Endodermal cell (in vitro differentiated cells): ENCODE measurements around the gene SFN. TPM values are rescaled to one million over a fixed set of nuclear protein-coding genes. Genes with fewer than 3 reads are reported as not detected.

Experiments
- DNase-seq: peaks from one replicate; pipeline ENCODE4 v3.0.0-alpha.2; 2017
- H3K27ac ChIP-seq: 2 replicates; pipeline ENCODE4 v1.5.1; 2013; ENCODE audit warnings: mild to moderate bottlenecking, low read depth, low read length, moderate library complexity
- H3K27me3 ChIP-seq: 2 replicates; pipeline ENCODE4 v1.6.1; 2013; ENCODE audit warnings: mild to moderate bottlenecking, low read length, moderate library complexity; ENCODE audit not compliant: insufficient read depth, control insufficient read depth, poor library complexity, severe bottlenecking
- H3K36me3 ChIP-seq: 2 replicates; pipeline ENCODE4 v1.7.0; 2013; ENCODE audit warnings: mild to moderate bottlenecking, low read length, moderate library complexity; ENCODE audit not compliant: control insufficient read depth, insufficient read depth
- H3K4me1 ChIP-seq: one replicate; pipeline ENCODE4 v1.7.0; 2013; ENCODE audit warnings: low read length; ENCODE audit not compliant: control insufficient read depth, insufficient read depth
- H3K4me3 ChIP-seq: 2 replicates; pipeline ENCODE4 v1.5.1; 2013; ENCODE audit warnings: mild to moderate bottlenecking, low read length, moderate library complexity
- H3K9ac ChIP-seq: 2 replicates; pipeline ENCODE4 v1.6.1; 2013; ENCODE audit warnings: mild to moderate bottlenecking, low read length, moderate library complexity; ENCODE audit not compliant: poor library complexity, severe bottlenecking; ENCODE audit errors: extremely low read depth
- H3K9me3 ChIP-seq: 2 replicates; pipeline ENCODE4 v1.6.1; 2013; ENCODE audit warnings: mild to moderate bottlenecking, low read length, moderate library complexity; ENCODE audit not compliant: control insufficient read depth
- H3K27ac Mint-ChIP-seq: 2 replicates; pipeline ENCODE4 v1.8.0; 2020; ENCODE audit warnings: mixed read lengths
- H3K27me3 Mint-ChIP-seq: 2 replicates; pipeline ENCODE4 v1.8.0; 2021; ENCODE audit warnings: mild to moderate bottlenecking, mixed read lengths; ENCODE audit not compliant: insufficient read depth
- H3K36me3 Mint-ChIP-seq: 2 replicates; pipeline ENCODE4 v1.8.0; 2020; ENCODE audit warnings: low read depth, mixed read lengths
- H3K4me1 Mint-ChIP-seq: 2 replicates; pipeline ENCODE4 v1.8.0; 2020; ENCODE audit warnings: mixed read lengths
- H3K4me3 Mint-ChIP-seq: 2 replicates; pipeline ENCODE4 v1.8.0; 2020; ENCODE audit warnings: mild to moderate bottlenecking, moderate library complexity, mixed read lengths
- H3K9me3 Mint-ChIP-seq: 2 replicates; pipeline ENCODE4 v1.8.0; 2020; ENCODE audit warnings: mild to moderate bottlenecking, mixed read lengths
- WGBS, 2 experiments: methylation state at CpG; one replicate each; pipeline versions ENCODE4 v1.1.5 to v1.1.7; 2013; ENCODE audit warnings: missing lambda C conversion rate in 2 of 2, mixed read lengths in 1 of 2; ENCODE audit not compliant: insufficient coverage in 1 of 2, insufficient read length in 1 of 2; 5-methylcytosine and 5-hydroxymethylcytosine counted together
- total RNA-seq, 2 donors: library from RNA; stranded (reverse); fragmentation: NEBNext Ultra II Directional in 1 of 2; extraction: Animal tissue kit (Norgen Biotek cat#: 25700) in 1 of 2; gene quantifications; 2 replicates in 1 of 2; 3 replicates in 1 of 2; pipeline ENCODE4 v1.2.1, GENCODE V29; 2021
- TF ChIP-seq, protein P1 (sequence below): fragments of 200-600 bp; sonication (generic); conservative IDR thresholded peaks from 2 replicates; pipeline ENCODE4 v1.5.0; 2021; ENCODE audit warnings: antibody characterized with exemption, mild to moderate bottlenecking

Gene SFN
- total RNA-seq, 2 donors from 2014 or later: 1.5 to 2.6 TPM

DNA sequence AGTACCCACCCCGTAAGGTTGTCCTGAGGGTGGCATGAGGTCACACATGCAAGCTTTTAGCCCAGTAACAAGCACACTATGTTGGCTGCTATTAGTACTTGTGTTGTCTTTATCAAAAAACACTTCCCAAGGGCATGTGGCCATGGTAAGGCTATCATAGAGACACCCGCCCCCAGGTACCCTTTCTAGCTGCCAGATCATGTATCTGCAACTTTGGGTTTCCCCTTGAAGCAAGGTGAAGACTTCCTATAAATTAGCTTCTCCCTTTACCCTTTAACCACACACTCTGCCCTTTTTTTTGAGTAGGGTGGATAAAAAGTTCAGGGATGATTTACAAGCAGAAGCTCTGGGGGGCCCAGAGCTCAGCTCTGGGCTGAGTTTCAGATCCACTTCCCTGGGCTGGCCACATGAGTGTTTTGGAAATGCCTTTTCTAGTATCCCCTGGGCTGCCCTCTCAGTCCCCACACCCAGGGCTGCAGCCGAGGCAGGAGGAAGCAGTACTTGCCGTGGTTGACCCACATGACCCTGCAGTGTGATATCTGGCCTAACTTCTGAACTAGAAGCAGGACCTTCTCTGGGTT is 34.4 kb upstream of the SFN start:
- Mint-ChIP-seq H3K9me3 (no peaks in the 10 kb centered on the region), H3K4me1 (peaks cover 50% of the 10 kb centered on the region), H3K27me3 (no peaks in the 10 kb centered on the region), H3K4me3 (peak overlapping the region; percentile 78), H3K27ac (no peak overlapping the region), H3K36me3 (peaks cover 19% of the 10 kb centered on the region)
- no peaks in the 10 kb centered on the region for H3K27me3 ChIP-seq
- DNase-seq: no peak
- peak overlapping the region; percentile 40 for H3K4me3 ChIP-seq
- TF ChIP-seq, protein P1, sequence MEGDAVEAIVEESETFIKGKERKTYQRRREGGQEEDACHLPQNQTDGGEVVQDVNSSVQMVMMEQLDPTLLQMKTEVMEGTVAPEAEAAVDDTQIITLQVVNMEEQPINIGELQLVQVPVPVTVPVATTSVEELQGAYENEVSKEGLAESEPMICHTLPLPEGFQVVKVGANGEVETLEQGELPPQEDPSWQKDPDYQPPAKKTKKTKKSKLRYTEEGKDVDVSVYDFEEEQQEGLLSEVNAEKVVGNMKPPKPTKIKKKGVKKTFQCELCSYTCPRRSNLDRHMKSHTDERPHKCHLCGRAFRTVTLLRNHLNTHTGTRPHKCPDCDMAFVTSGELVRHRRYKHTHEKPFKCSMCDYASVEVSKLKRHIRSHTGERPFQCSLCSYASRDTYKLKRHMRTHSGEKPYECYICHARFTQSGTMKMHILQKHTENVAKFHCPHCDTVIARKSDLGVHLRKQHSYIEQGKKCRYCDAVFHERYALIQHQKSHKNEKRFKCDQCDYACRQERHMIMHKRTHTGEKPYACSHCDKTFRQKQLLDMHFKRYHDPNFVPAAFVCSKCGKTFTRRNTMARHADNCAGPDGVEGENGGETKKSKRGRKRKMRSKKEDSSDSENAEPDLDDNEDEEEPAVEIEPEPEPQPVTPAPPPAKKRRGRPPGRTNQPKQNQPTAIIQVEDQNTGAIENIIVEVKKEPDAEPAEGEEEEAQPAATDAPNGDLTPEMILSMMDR: no peak
- 84% methylated on average over 4 of the region's 4 CpGs; no CpG with 5 or more reads in 1 of the 2 experiments for WGBS, 2 experiments
- H3K9me3 ChIP-seq: no peaks in the 10 kb centered on the region
- H3K36me3 ChIP-seq: peaks cover 30% of the 10 kb centered on the region
- peaks cover 6% of the 10 kb centered on the region for H3K4me1 ChIP-seq
- no peak overlapping the region for H3K27ac ChIP-seq
- no peak overlapping the region for H3K9ac ChIP-seq

DNA sequence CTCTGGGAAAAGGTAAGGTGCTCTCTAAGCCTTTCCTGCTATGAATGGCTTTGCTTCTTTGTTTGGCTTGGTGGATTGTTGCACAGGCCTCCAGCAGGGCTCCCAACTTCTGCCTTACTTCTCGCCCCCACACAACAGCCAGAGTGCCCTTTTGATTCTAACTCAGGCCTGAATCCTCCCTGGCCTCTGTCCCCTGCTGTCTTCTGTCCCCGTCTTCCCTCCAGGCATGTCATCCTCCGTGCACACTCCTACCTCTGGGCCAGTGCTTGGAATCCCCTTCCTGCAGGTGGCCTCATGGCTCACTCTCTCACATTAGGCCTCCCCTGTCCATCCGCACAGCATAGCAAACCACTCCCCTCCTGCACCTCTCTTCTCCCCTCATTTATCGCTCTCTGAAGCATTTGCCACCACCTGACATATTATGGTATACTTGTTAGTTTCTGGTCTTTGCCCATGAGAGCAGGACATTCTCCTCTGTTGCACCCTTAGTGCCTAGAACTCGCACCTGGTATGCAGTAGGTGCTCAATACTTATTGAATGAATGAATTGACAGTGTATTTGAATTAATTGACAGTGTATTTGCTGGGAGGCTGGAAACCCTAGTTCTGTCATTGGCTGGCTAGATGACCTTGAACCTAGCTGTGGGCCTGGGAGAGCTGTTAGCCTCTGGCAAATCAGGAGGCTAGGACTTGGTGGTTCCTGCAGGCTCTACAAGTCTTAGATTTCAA is 33.6 kb upstream of the SFN start:
- H3K27ac Mint-ChIP-seq: no peak overlapping the region
- no peak overlapping the region for H3K27ac ChIP-seq

DNA sequence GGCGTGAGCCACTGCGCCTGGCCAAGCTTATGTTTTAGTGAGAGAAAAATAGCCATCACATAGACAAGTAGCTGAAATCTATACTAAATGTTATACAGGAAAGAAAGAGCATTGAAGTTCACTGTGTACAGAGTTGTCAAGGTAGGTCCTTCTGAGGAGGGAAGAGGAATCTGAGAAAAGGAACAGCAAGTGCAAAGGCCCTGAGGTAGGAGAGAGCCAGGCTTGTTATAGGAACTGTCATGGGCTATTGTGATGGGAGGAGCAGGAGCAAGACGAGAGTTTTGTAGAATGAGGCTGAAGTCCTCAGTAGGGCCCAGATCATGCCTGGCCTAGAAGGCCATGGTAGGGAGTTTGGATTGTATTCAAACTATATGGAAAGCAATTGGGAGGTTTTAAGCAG is 31.9 kb upstream of the SFN start:
- Histone ChIP-seq H3K36me3 (peaks cover 49% of the 10 kb centered on the region), H3K4me3 (peak overlapping the region; percentile 16), H3K27me3 (no peaks in the 10 kb centered on the region), H3K27ac (no peak overlapping the region), H3K9me3 (no peaks in the 10 kb centered on the region), H3K9ac (no peak overlapping the region), H3K4me1 (peaks cover 6% of the 10 kb centered on the region)
- H3K36me3 Mint-ChIP-seq: peaks cover 41% of the 10 kb centered on the region
- H3K4me1 Mint-ChIP-seq: peaks cover 40% of the 10 kb centered on the region
- DNase-seq: no peak
- no peaks in the 10 kb centered on the region for H3K27me3 Mint-ChIP-seq
- no peaks in the 10 kb centered on the region for H3K9me3 Mint-ChIP-seq
- H3K27ac Mint-ChIP-seq: peak overlapping the region; percentile 5
- TF ChIP-seq, protein P1: no peak
- H3K4me3 Mint-ChIP-seq: no peak overlapping the region
- WGBS, 2 experiments: 87 to 92% methylated on average over 3 of the region's 3 CpGs

More for the DNA sequence above, 33.6 kb upstream of the SFN start:
- Histone ChIP-seq H3K9me3 (no peaks in the 10 kb centered on the region), H3K4me3 (no peak overlapping the region), H3K4me1 (peaks cover 6% of the 10 kb centered on the region), H3K27me3 (no peaks in the 10 kb centered on the region), H3K9ac (no peak overlapping the region), H3K36me3 (peaks cover 37% of the 10 kb centered on the region)
- Mint-ChIP-seq H3K4me3 (no peak overlapping the region), H3K36me3 (peaks cover 26% of the 10 kb centered on the region), H3K9me3 (no peaks in the 10 kb centered on the region), H3K27me3 (no peaks in the 10 kb centered on the region), H3K4me1 (peaks cover 50% of the 10 kb centered on the region)
- DNase-seq: no peak
- WGBS, 2 experiments: 77 to 85% methylated on average over 4 to 6 of the region's 6 CpGs
- TF ChIP-seq, protein P1: no peak
